Nephron progenitor cell (in vitro differentiated cells): ENCODE measurements around the gene PCNX2.

Source experiments
- DNase-seq: peaks from one replicate; pipeline ENCODE4 v3.0.0; 2021
- H3K27ac Mint-ChIP-seq: 2 replicates; pipeline ENCODE4 v1.8.0; 2021; ENCODE audit warnings: mild to moderate bottlenecking, moderate library complexity, mixed read lengths
- H3K27me3 Mint-ChIP-seq: 2 replicates; pipeline ENCODE4 v1.8.0; 2021; ENCODE audit warnings: mild to moderate bottlenecking, low read depth, mixed read lengths; ENCODE audit not compliant: poor library complexity
- H3K36me3 Mint-ChIP-seq: 2 replicates; pipeline ENCODE4 v1.8.0; 2021; ENCODE audit warnings: low read depth, mixed read lengths
- H3K4me1 Mint-ChIP-seq: 2 replicates; pipeline ENCODE4 v1.8.0; 2021; ENCODE audit warnings: mixed read lengths
- H3K4me3 Mint-ChIP-seq: 2 replicates; pipeline ENCODE4 v1.8.0; 2021; ENCODE audit warnings: mild to moderate bottlenecking, moderate library complexity, mixed read lengths
- H3K9me3 Mint-ChIP-seq: 2 replicates; pipeline ENCODE4 v1.8.0; 2021; ENCODE audit warnings: mild to moderate bottlenecking, moderate library complexity, mixed read lengths
- CTCF ChIP-seq: fragments of 200-600 bp; sonication (generic); IDR thresholded peaks from 2 replicates; pipeline ENCODE4 v1.5.0; 2021; ENCODE audit warnings: antibody characterized with exemption

PCNX2 gene

DNA sequence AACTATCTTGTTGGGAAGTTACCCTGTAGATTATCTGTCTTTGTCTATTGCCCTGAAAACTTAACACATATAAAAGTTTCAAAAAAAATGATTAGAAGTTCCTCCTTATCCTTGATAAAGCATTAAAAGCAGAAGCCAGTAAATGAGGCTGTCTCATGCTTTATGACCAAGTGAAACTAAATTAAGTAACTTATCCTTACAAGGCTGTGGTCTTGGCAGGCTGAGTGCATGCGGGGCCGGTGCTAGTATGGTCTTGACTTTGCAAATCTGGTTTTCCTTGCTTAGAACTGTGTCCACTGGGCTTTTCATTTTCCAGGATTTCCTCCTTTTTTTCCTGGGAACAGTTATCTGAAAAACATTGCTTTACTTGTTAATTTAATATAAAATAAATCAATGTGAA is 43.1 kb downstream of the PCNX2 start:
- H3K27ac Mint-ChIP-seq = no peak overlapping the region

DNA sequence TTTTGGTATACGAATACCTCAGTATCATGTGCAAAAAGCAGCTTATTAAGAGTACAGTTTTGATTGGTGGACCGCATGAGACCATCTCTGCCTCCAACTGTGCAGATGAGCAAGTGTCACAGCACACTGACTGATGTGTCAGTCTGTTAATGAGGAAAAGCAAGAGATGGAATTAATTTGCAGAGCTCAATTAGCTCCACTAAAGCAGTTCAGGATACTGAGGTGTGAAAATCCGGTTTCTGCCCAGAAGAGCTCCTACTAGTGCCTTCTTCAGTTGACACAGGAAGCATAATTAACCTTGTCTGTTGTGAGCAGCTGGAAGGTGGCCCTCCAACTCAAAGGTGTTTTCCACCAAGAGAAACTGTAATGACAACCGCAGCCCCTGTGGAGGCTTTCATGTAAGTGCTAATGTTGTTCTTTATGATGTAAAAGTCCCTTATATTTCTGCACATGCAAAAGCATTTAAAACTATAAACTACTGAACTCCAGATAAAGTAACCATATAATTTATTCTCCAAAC is 44.3 kb downstream of the PCNX2 start:
- Mint-ChIP-seq H3K27ac (no peak overlapping the region), H3K9me3 (no peaks in the 10 kb centered on the region), H3K4me1 (peaks cover 11% of the 10 kb centered on the region), H3K36me3 (peaks cover 18% of the 10 kb centered on the region), H3K4me3 (no peak overlapping the region), H3K27me3 (peaks cover 4% of the 10 kb centered on the region)
- no peak for TF ChIP-seq CTCF
- no peak for DNase-seq

More for the DNA sequence above, 43.1 kb downstream of the PCNX2 start:
- no peak for TF ChIP-seq CTCF
- peaks cover 22% of the 10 kb centered on the region for H3K36me3 Mint-ChIP-seq
- no peak overlapping the region for H3K4me3 Mint-ChIP-seq
- H3K27me3 Mint-ChIP-seq = peaks cover 4% of the 10 kb centered on the region
- H3K9me3 Mint-ChIP-seq = no peaks in the 10 kb centered on the region
- DNase-seq = no peak
- H3K4me1 Mint-ChIP-seq = peaks cover 11% of the 10 kb centered on the region

- no peak for DNase-seq
- no peak for TF ChIP-seq CTCF
- Mint-ChIP-seq H3K4me3 (no peak overlapping the region), H3K36me3 (peaks cover 25% of the 10 kb centered on the region), H3K27me3 (peaks cover 4% of the 10 kb centered on the region), H3K27ac (no peak overlapping the region), H3K9me3 (no peaks in the 10 kb centered on the region), H3K4me1 (peaks cover 12% of the 10 kb centered on the region)
Observed at GRCh38 chr1:233248014-233248413, 47.5 kb downstream of the PCNX2 start.

DNA sequence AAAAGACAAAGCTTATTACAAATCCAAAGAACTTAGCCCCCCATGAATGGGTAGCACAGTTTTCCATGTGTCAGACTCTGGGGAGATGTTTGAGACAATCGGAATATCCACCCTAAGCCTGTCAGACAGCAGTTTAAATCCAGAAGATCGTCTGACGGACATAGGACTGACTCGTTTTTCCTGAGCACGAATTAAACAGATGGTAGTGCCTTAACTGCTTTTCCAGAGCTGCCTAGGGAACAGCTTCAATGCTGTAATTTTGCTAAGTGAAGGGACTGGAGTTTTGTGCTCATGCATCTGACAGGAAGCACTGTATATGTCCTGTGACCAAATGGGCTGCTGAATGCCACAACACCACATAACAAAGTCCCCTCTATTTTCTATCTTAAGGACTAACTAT is 48.6 kb downstream of the PCNX2 start:
- peaks cover 23% of the 10 kb centered on the region for H3K4me1 Mint-ChIP-seq
- H3K27me3 Mint-ChIP-seq = peaks cover 4% of the 10 kb centered on the region
- no peak overlapping the region for H3K27ac Mint-ChIP-seq
- no peak for DNase-seq
- no peaks in the 10 kb centered on the region for H3K9me3 Mint-ChIP-seq
- TF ChIP-seq CTCF = no peak
- peaks cover 25% of the 10 kb centered on the region for H3K36me3 Mint-ChIP-seq
- H3K4me3 Mint-ChIP-seq = no peak overlapping the region

- H3K9me3 Mint-ChIP-seq = no peaks in the 10 kb centered on the region
- no peak overlapping the region for H3K27ac Mint-ChIP-seq
- H3K4me1 Mint-ChIP-seq = peaks cover 40% of the 10 kb centered on the region
- peaks cover 4% of the 10 kb centered on the region for H3K27me3 Mint-ChIP-seq
- TF ChIP-seq CTCF = no peak
- no peak overlapping the region for H3K4me3 Mint-ChIP-seq
- no peak for DNase-seq
- H3K36me3 Mint-ChIP-seq = peaks cover 25% of the 10 kb centered on the region
Observed at GRCh38 chr1:233245191-233245765, 50.2 kb downstream of the PCNX2 start.

DNA sequence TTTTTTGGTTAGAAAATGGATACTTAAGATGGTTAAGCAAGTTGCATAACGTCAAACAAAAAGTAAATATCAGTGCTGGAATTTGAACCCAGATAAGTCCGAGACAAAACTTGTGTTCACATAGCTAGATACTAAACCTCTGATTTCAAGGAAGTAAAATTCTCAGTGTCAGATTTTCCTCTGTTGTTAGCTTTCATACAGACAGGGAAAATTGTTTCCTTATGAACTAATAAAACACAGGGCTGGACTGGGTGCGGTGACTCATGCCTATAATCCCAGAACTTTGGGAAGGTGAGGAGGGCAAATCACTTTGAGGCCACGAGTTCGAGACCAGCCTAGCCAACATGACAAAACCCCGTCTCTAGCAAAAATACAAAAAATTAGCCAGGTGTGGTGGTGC is 51.3 kb downstream of the PCNX2 start:
- Mint-ChIP-seq H3K9me3 (no peaks in the 10 kb centered on the region), H3K36me3 (peaks cover 16% of the 10 kb centered on the region), H3K4me1 (peaks cover 41% of the 10 kb centered on the region), H3K27me3 (no peaks in the 10 kb centered on the region), H3K27ac (no peak overlapping the region), H3K4me3 (no peak overlapping the region)
- no peak for DNase-seq
- TF ChIP-seq CTCF = no peak
